Psoas muscle (tissue), 8 donors: ENCODE data around the gene KCNJ12. TPM values are rescaled to one million over a fixed set of nuclear protein-coding genes. Genes with fewer than 3 reads are reported as not detected.

Experiments used
- ATAC-seq, 4 donors: fragments of 200-7000 bp; cut with Tn5 transposase; one replicate each; pipeline ENCODE4 v1.9.1; 2020; ENCODE audit warnings: moderate library complexity in 3 of 4, mild to moderate bottlenecking in 2 of 4
- DNase-seq, 2 donors: peaks; one replicate each; pipeline ENCODE4 v3.0.0-alpha.2; 2020
- H3K27ac ChIP-seq: fragments of 200-600 bp; one replicate; pipeline ENCODE4 v1.8.0; 2022
- H3K27me3 ChIP-seq, 3 donors: fragments of 200-600 bp in 1 of 3; one replicate each; pipeline versions ENCODE4 v1.6.1 to v1.8.0; 2013 to 2022; ENCODE audit warnings: low read length in 2 of 3, mild to moderate bottlenecking in 2 of 3, moderate library complexity in 1 of 3; ENCODE audit not compliant: insufficient read depth in 3 of 3
- H3K36me3 ChIP-seq, 2 donors: fragments of 200-600 bp in 1 of 2; one replicate each; pipeline versions ENCODE4 v1.6.1 to v1.8.0; 2013 to 2022; ENCODE audit warnings: low read depth in 1 of 2, mild to moderate bottlenecking in 1 of 2, moderate library complexity in 1 of 2; ENCODE audit not compliant: insufficient read depth in 1 of 2
- H3K4me1 ChIP-seq: fragments of 200-600 bp; one replicate; pipeline ENCODE4 v1.8.0; 2022
- H3K4me3 ChIP-seq: fragments of 200-600 bp; one replicate; pipeline ENCODE4 v1.8.0; 2022; ENCODE audit warnings: mild to moderate bottlenecking
- H3K9me3 ChIP-seq: fragments of 200-600 bp; one replicate; pipeline ENCODE4 v1.8.0; 2022
- WGBS, 3 donors: extraction: QIAGEN DNeasy Blood & Tissue Kit; methylation state at CpG; one replicate each; pipeline versions ENCODE4 v1.1.6 to v1.1.7; 2013; 5-methylcytosine and 5-hydroxymethylcytosine counted together
- intact Hi-C, 2 donors: fragments of 100-400 bp; cut with DNase I; formaldehyde crosslinking; loops; one replicate each; pipeline versions ENCODE4 v1.11.0 to v1.14.2; 2022
- polyA plus RNA-seq, 3 donors: library from polyadenylated mRNA; stranded (reverse); fragments of 200-250 nt; gene quantifications; one replicate each; pipeline ENCODE4 v1.2.3, GENCODE V29; 2013
- total RNA-seq, 4 donors: library from RNA; stranded (reverse); fragmentation: NEBNext Ultra II Directional in 2 of 4; extraction: Animal tissue kit (Norgen Biotek cat#: 25700) in 2 of 4; gene quantifications; one replicate each; pipeline versions ENCODE4 v1.2.1 to v1.2.4, GENCODE V29; 2021 to 2023
- TF ChIP-seq, protein P1 (sequence below): fragments of 200-600 bp; IDR thresholded peaks from one replicate; pipeline ENCODE4 v1.8.0; 2022; ENCODE audit warnings: antibody characterized with exemption
- donor health status: healthy with polysubstance abuse.
- donor health status: DM: no; HTN: no; CAD: no; lungs with moderate emphysema.
- donor health status: Bipolar disorder and iron deficiency.
- donor health status: healthy.
- donor health status: DM: yes; HTN: yes; CAD: no.
- donor health status: DM: no; HTN: no; CAD: no.
- donor health status: DM: no; HTN: no; CAD: no.
- donor health status: DM: yes; HTN: yes; CAD: no.

KCNJ12 gene
- total and polyA plus RNA-seq, 7 donors = 5.2 to 42.7 (median 19.3) TPM

GRCh38 chr17:21382560-21383495, 6.7 kb downstream of the KCNJ12 start:
- ATAC-seq (no peak), DNase-seq (no peak)
- no peak overlapping the region for H3K27ac ChIP-seq
- 48 to 68% (median 51%) methylated on average over 29 of the region's 29 CpGs for WGBS, 3 donors
- H3K27me3 ChIP-seq = no peaks in the 10 kb centered on the region
- intact Hi-C loops = no loop called here
- TF ChIP-seq, protein P1, sequence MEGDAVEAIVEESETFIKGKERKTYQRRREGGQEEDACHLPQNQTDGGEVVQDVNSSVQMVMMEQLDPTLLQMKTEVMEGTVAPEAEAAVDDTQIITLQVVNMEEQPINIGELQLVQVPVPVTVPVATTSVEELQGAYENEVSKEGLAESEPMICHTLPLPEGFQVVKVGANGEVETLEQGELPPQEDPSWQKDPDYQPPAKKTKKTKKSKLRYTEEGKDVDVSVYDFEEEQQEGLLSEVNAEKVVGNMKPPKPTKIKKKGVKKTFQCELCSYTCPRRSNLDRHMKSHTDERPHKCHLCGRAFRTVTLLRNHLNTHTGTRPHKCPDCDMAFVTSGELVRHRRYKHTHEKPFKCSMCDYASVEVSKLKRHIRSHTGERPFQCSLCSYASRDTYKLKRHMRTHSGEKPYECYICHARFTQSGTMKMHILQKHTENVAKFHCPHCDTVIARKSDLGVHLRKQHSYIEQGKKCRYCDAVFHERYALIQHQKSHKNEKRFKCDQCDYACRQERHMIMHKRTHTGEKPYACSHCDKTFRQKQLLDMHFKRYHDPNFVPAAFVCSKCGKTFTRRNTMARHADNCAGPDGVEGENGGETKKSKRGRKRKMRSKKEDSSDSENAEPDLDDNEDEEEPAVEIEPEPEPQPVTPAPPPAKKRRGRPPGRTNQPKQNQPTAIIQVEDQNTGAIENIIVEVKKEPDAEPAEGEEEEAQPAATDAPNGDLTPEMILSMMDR = no peak
- no peaks in the 10 kb centered on the region for H3K36me3 ChIP-seq
- H3K4me1 ChIP-seq = peaks cover 29% of the 10 kb centered on the region
- H3K4me3 ChIP-seq = no peak overlapping the region
- no peaks in the 10 kb centered on the region for H3K9me3 ChIP-seq

- Histone ChIP-seq H3K27ac (no peak overlapping the region), H3K9me3 (no peaks in the 10 kb centered on the region), H3K4me1 (peaks cover 11% of the 10 kb centered on the region), H3K4me3 (no peak overlapping the region), H3K36me3 (no peaks in the 10 kb centered on the region), H3K27me3 (no peaks in the 10 kb centered on the region)
- intact Hi-C loops = no loop called here
- no peak for ATAC-seq
- 64 to 78% (median 73%) methylated on average over 10 of the region's 10 CpGs for WGBS, 3 donors
- DNase-seq = no peak
- TF ChIP-seq, protein P1 = no peak
Measured at GRCh38 chr17:21385281-21385845, 9.2 kb downstream of the KCNJ12 start.

DNA sequence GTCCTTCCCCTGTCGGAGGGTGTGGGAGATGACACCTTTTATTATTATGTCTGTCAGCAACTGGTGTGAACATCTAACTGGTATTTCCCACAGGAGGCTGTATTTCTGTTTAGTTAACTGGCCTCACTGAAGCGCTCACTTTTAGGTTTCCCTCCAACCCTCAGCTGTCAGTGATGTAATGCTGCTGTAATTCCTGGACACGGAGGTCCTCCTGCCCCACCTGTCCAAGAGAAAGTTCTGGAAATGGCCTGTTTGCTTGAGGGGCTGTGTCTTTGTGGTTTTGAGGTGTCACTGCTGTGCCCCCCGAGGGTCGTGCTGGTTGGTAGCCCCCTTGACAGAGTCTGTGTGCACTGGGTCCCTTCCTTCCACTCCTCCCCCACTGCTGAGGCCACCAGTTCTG, 11.5 kb downstream of the KCNJ12 start:
- peaks cover 13% of the 10 kb centered on the region for H3K4me1 ChIP-seq
- intact Hi-C loops = no loop called here

GRCh38 chr17:21388066-21388465, 11.9 kb downstream of the KCNJ12 start:
- peak in 1 of 4 donors; percentile 10 for ATAC-seq
- intact Hi-C loops = no loop called here
- peaks cover 9% of the 10 kb centered on the region for H3K4me1 ChIP-seq

More for the DNA sequence above, 11.5 kb downstream of the KCNJ12 start:
- 51 to 66% (median 51%) methylated on average over 5 of the region's 5 CpGs for WGBS, 3 donors
- Histone ChIP-seq H3K9me3 (no peaks in the 10 kb centered on the region), H3K27me3 (no peaks in the 10 kb centered on the region), H3K4me3 (no peak overlapping the region), H3K36me3 (no peaks in the 10 kb centered on the region), H3K27ac (no peak overlapping the region)
- ATAC-seq (no peak), DNase-seq (no peak)
- TF ChIP-seq, protein P1 = no peak

More at GRCh38 chr17:21388066-21388465, 11.9 kb downstream of the KCNJ12 start:
- TF ChIP-seq, protein P1 = no peak
- Histone ChIP-seq H3K36me3 (no peaks in the 10 kb centered on the region), H3K27me3 (no peaks in the 10 kb centered on the region), H3K9me3 (no peaks in the 10 kb centered on the region), H3K27ac (no peak overlapping the region), H3K4me3 (no peak overlapping the region)
- 67 to 70% (median 69%) methylated on average over 11 to 12 of the region's 12 CpGs for WGBS, 3 donors
- peak in 1 of 2 donors; percentile 68 for DNase-seq
